ENCODE data around the gene TBC1D22A.

TBC1D22A gene

DNA sequence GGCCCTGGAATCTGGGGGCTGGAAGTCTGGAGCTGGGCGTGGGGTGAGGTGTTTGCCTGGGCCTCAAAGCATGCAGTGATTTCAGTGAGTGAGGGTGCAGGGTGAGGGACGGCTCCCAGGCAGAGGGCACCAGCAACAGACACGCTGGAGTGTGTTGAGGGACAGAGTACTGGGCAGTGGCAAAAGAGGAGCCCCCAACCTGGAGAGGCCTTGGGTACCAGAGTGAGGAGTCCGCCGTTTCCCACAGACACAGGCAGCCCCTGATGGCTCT, 12.0 kb upstream of the TBC1D22A start:
- no peak for ATAC-seq
- no peak for TF ChIP-seq PATZ1 (CRISPR knock-in tag; IDR thresholded peaks at IDR 0.05; ENCODE audit: borderline replicate concordance)
- no peak for TF ChIP-seq RARB (CRISPR knock-in tag; IDR thresholded peaks at IDR 0.05)
- TF ChIP-seq ZFP30 (CRISPR knock-in tag; IDR thresholded peaks at IDR 0.05), result no peak
- TF ChIP-seq ZNF8 (CRISPR knock-in tag; IDR thresholded peaks at IDR 0.05), result no peak
- no peak for TF ChIP-seq ZFP3 (CRISPR knock-in tag; IDR thresholded peaks at IDR 0.05)
- no peak for TF ChIP-seq ZC3H10 (CRISPR knock-in tag; IDR thresholded peaks at IDR 0.05)
- no peak for TF ChIP-seq CREB5 (CRISPR knock-in tag; IDR thresholded peaks at IDR 0.05; ENCODE audit: low read depth)
- TF ChIP-seq ZNF565 (CRISPR knock-in tag; conservative IDR thresholded peaks at IDR 0.05; ENCODE audit: low read depth), result no peak
- TF ChIP-seq SNAI2 (CRISPR knock-in tag; IDR thresholded peaks at IDR 0.05), result no peak
- no peak for TF ChIP-seq TCF4 (CRISPR knock-in tag; IDR thresholded peaks at IDR 0.05; ENCODE audit: borderline replicate concordance)
- no peak for TF ChIP-seq ZNF70 (CRISPR knock-in tag; IDR thresholded peaks at IDR 0.05)
- no peak for TF ChIP-seq CSDC2 (CRISPR knock-in tag; IDR thresholded peaks at IDR 0.05)
- TF ChIP-seq ESRRG (CRISPR knock-in tag; IDR thresholded peaks at IDR 0.05), result no peak
- TF ChIP-seq, protein P1, sequence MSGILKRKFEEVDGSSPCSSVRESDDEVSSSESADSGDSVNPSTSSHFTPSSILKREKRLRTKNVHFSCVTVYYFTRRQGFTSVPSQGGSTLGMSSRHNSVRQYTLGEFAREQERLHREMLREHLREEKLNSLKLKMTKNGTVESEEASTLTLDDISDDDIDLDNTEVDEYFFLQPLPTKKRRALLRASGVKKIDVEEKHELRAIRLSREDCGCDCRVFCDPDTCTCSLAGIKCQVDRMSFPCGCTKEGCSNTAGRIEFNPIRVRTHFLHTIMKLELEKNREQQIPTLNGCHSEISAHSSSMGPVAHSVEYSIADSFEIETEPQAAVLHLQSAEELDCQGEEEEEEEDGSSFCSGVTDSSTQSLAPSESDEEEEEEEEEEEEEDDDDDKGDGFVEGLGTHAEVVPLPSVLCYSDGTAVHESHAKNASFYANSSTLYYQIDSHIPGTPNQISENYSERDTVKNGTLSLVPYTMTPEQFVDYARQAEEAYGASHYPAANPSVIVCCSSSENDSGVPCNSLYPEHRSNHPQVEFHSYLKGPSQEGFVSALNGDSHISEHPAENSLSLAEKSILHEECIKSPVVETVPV (CRISPR knock-in tag; IDR thresholded peaks at IDR 0.05), result no peak
- no peak for TF ChIP-seq ISL1 (CRISPR knock-in tag; IDR thresholded peaks at IDR 0.05)
- no peak for TF ChIP-seq PPARA (CRISPR knock-in tag; IDR thresholded peaks at IDR 0.05; ENCODE audit: borderline replicate concordance)

DNA sequence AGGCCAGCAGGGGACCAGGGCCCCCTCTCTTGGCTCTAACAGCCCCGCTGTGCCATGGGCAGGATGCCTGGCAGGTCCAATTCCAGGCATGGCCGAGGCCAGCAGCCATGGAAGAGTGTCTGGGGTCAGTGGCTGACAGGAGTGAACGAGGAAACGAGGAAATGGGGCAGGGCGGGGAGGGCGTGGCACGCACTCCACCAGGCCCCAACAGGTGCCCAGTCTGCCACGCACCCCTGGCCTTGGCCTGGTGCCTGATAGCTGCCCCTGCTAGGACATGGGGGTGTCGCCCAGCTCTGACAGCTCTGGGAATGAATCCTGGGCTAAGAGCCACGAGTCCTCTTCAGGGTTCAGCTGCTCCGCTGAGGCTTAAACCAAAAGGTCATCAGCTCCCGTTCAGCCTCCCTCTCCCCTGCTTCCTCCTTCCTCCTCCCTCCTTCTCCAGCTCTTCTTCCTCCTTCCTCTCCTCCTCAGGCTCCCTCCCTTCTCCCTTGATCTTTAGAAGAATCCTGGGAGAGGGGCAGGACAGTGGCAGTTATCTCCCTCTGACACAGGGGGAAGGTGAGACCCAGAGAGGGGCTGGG, 11.5 kb upstream of the TBC1D22A start:
- no peak for ATAC-seq

More for the DNA sequence above, 11.5 kb upstream of the TBC1D22A start:
- TF ChIP-seq TOX (CRISPR knock-in tag; IDR thresholded peaks at IDR 0.05; ENCODE audit: borderline replicate concordance) (no peak), ZFP3 (CRISPR knock-in tag; IDR thresholded peaks at IDR 0.05) (no peak), CREB5 (CRISPR knock-in tag; IDR thresholded peaks at IDR 0.05; ENCODE audit: low read depth) (no peak), ARNTL (CRISPR knock-in tag; IDR thresholded peaks at IDR 0.05; ENCODE audit: borderline replicate concordance, low read depth) (no peak), ZNF565 (CRISPR knock-in tag; conservative IDR thresholded peaks at IDR 0.05; ENCODE audit: low read depth) (no peak), CSDC2 (CRISPR knock-in tag; IDR thresholded peaks at IDR 0.05) (no peak), GLIS3 (CRISPR knock-in tag; IDR thresholded peaks at IDR 0.05) (no peak), ESRRG (CRISPR knock-in tag; IDR thresholded peaks at IDR 0.05) (no peak), SNAI2 (CRISPR knock-in tag; IDR thresholded peaks at IDR 0.05) (no peak), PPARA (CRISPR knock-in tag; IDR thresholded peaks at IDR 0.05; ENCODE audit: borderline replicate concordance) (no peak), TSHZ2 (CRISPR knock-in tag; IDR thresholded peaks at IDR 0.05) (no peak), OSR1 (CRISPR knock-in tag; IDR thresholded peaks at IDR 0.05) (no peak), RARB (CRISPR knock-in tag; IDR thresholded peaks at IDR 0.05) (no peak), ZFP30 (CRISPR knock-in tag; IDR thresholded peaks at IDR 0.05) (no peak), ZNF70 (CRISPR knock-in tag; IDR thresholded peaks at IDR 0.05) (no peak), ISL1 (CRISPR knock-in tag; IDR thresholded peaks at IDR 0.05) (no peak), PATZ1 (CRISPR knock-in tag; IDR thresholded peaks at IDR 0.05; ENCODE audit: borderline replicate concordance) (no peak), ZC3H10 (CRISPR knock-in tag; IDR thresholded peaks at IDR 0.05) (no peak), POU6F1 (CRISPR knock-in tag; IDR thresholded peaks at IDR 0.05; ENCODE audit: borderline replicate concordance, low read depth) (no peak)
- TF ChIP-seq, protein P1 (CRISPR knock-in tag; IDR thresholded peaks at IDR 0.05), result no peak
